Mononuclear cell (primary cell): ENCODE data around the gene SUGP1. TPM values are rescaled to one million over a fixed set of nuclear protein-coding genes. Genes with fewer than 3 reads are reported as not detected.

ENCODE experiments used
- H3K27me3 ChIP-seq: 2 replicates; pipeline ENCODE4 v1.6.0; 2011; ENCODE audit warnings: low read length, control low read depth; ENCODE audit not compliant: insufficient read depth
- H3K4me1 ChIP-seq: 2 replicates; pipeline ENCODE4 v1.5.1; 2011; ENCODE audit warnings: mild to moderate bottlenecking, low read length, control low read depth; ENCODE audit not compliant: insufficient read depth
- H3K4me3 ChIP-seq: 2 replicates; pipeline ENCODE4 v1.5.1; 2011; ENCODE audit warnings: mild to moderate bottlenecking, low read length, moderate library complexity
- H3K9me3 ChIP-seq: 2 replicates; pipeline ENCODE4 v1.5.1; 2011; ENCODE audit warnings: low read depth, mild to moderate bottlenecking, control low read depth, low read length
- total RNA-seq: library from RNA; depleted of rRNA; stranded (reverse); fragments of >200 nt; gene quantifications from one replicate; pipeline ENCODE4 v1.2.3, GENCODE V29; 2012

SUGP1 gene
- total RNA-seq, 1 donor, result 23.5 TPM

DNA sequence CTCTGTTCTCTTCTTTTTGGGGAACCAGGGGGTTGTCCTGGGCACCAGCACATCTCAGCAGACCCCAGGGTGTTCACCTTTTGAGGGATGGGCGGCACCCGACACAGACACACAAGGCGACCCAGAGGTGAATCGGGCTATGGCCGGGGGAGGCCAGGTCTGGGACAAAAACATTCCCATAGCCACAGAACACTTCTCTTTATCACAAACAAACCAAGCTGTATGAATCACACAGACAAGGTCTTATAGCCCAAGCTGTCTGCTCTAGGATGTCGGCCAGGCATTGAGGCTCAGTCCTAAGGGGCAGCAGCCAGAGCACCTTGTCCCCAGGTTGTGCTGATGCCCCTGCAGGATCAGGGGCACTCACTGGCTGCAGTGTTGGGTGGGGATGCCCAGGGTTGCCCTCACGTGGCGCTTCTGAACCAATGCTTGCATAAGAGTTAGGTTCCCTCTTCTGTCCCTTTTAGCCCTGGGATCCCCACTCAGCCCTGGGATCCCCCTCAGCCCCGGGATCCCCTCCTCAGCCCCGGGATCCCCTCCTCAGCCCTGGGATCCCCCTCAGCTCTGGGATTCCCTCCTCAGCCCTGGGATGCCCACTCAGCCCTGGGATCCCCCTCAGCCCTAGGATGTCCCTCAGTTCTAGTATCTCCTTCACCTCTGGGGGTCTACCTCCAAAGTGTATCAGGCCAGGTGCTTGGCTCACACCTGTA, 27.2 kb upstream of the SUGP1 start:
- Histone ChIP-seq H3K27me3 (no peaks in the 10 kb centered on the region), H3K4me3 (no peak overlapping the region), H3K4me1 (no peaks in the 10 kb centered on the region), H3K9me3 (no peaks in the 10 kb centered on the region)

DNA sequence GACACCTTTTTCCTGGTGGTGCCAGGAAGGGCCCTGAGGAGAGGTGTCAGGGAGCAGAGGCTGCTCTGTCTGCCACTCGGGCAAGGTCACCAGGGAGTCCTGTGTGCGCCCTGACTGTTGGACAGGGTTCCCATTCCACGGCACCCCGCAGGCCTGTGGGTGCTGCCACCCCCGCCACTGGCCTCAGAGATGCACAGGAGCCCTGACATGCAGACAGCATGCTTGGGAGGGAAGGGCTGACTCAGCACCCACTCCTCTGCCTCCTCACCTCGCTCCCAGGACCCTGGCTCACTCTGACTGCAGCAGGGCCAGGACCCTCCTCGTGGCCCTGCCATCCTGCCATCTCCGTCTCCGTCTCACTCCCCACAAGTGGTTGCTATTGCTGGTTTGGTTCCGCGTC, 25.7 kb upstream of the SUGP1 start:
- H3K9me3 ChIP-seq, result no peaks in the 10 kb centered on the region
- H3K27me3 ChIP-seq, result no peaks in the 10 kb centered on the region
- H3K4me3 ChIP-seq, result no peak overlapping the region
- no peaks in the 10 kb centered on the region for H3K4me1 ChIP-seq

- H3K4me3 ChIP-seq, result no peak overlapping the region
- H3K27me3 ChIP-seq, result no peaks in the 10 kb centered on the region
- H3K4me1 ChIP-seq, result no peaks in the 10 kb centered on the region
- H3K9me3 ChIP-seq, result no peaks in the 10 kb centered on the region
Measured at GRCh38 chr19:19345232-19345631, 24.9 kb upstream of the SUGP1 start.

DNA sequence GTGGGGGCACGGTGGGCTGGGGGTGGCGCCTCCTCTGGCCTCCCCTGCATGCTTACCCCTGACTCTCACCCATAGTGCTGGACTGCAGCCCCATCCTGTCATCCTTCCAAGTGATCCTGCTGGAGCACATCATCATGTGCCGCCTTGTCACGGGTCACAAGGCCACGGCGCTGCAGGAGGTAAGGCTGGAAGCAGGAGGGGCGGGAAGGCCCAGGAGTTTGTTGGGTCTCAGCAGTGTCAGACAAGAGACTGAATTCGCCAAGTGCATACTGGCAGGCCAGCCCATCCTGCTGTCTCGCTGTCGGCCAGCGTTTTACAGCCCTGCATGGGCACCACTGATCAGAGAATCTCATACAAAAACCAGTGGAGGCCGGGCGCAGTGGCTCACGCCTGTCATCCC, 23.5 kb upstream of the SUGP1 start:
- H3K4me3 ChIP-seq, result no peak overlapping the region
- no peaks in the 10 kb centered on the region for H3K27me3 ChIP-seq
- H3K9me3 ChIP-seq, result no peaks in the 10 kb centered on the region
- H3K4me1 ChIP-seq, result no peaks in the 10 kb centered on the region

- no peaks in the 10 kb centered on the region for H3K27me3 ChIP-seq
- no peaks in the 10 kb centered on the region for H3K9me3 ChIP-seq
- H3K4me3 ChIP-seq, result no peak overlapping the region
- no peaks in the 10 kb centered on the region for H3K4me1 ChIP-seq
Measured at GRCh38 chr19:19343016-19343362, 22.7 kb upstream of the SUGP1 start.

- H3K27me3 ChIP-seq, result no peaks in the 10 kb centered on the region
- no peaks in the 10 kb centered on the region for H3K9me3 ChIP-seq
- no peak overlapping the region for H3K4me3 ChIP-seq
- H3K4me1 ChIP-seq, result no peaks in the 10 kb centered on the region
Measured at GRCh38 chr19:19342086-19343015, 22.0 kb upstream of the SUGP1 start.

- Histone ChIP-seq H3K9me3 (no peaks in the 10 kb centered on the region), H3K4me3 (no peak overlapping the region), H3K4me1 (no peaks in the 10 kb centered on the region), H3K27me3 (no peaks in the 10 kb centered on the region)
Measured at GRCh38 chr19:19341026-19341425, 20.7 kb upstream of the SUGP1 start.

- Histone ChIP-seq H3K4me1 (no peaks in the 10 kb centered on the region), H3K4me3 (no peak overlapping the region), H3K9me3 (no peaks in the 10 kb centered on the region), H3K27me3 (no peaks in the 10 kb centered on the region)
Measured at GRCh38 chr19:19338082-19338481, 17.8 kb upstream of the SUGP1 start.

DNA sequence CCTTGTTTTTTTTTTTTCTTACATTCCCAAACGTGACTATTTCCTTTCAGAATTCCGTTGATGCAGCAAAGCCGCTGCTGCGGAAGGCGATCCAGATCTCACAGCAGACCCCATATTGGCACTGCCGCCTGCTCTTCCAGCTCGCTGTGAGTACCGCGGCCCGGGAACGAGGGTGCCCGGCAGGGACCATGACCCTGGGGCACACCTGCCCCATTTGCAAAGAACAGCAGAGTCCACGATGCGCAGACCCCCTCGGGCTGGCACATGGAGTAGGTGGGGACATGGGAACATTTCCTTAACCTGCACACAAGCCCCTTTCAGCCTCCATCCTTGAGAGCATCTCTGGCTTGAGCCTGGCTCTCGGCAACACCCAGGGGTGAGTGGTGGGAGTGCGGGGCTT, 16.8 kb upstream of the SUGP1 start:
- Histone ChIP-seq H3K4me3 (no peak overlapping the region), H3K27me3 (no peaks in the 10 kb centered on the region), H3K9me3 (no peaks in the 10 kb centered on the region), H3K4me1 (no peaks in the 10 kb centered on the region)

- H3K4me3 ChIP-seq, result no peak overlapping the region
- no peaks in the 10 kb centered on the region for H3K9me3 ChIP-seq
- H3K27me3 ChIP-seq, result no peaks in the 10 kb centered on the region
- H3K4me1 ChIP-seq, result no peaks in the 10 kb centered on the region
Measured at GRCh38 chr19:19336597-19336996, 16.3 kb upstream of the SUGP1 start.

DNA sequence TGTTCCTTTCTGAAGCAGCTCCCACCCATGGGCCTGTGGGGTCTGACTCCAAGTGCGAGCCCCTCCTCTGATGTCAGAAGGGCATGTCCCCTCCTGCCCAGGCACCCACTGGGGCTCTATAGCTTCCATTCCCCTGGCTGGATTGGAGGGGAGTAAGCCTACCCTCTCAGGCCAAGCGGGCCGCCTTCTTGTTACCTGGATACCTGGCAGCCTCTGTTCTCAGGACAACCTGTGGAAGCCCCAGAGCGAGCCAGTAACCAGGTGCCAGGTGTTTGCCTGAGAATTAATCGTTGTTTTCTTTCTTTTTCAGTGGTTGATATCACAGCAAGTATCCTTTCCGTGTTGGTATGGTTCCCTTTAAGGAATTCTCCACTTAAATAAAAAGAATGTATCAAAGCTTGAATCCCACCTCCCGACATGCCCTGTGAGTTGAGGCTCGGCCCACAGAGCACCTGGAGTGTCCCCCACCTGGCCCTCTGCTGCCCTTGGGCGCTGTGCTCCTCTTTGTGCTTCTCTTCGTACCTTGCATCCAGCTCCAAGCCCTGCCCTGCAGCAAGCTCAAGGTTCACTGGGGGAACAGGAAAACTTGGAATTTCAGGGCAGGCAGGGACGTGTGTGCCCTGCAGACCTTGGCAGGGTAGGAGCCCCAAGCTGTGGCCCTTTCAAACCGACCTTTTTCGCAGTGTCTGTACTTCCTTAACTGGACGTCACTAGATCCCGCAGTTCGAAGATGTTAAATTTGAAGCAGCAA, 15.3 kb upstream of the SUGP1 start:
- no peaks in the 10 kb centered on the region for H3K9me3 ChIP-seq
- no peak overlapping the region for H3K4me3 ChIP-seq
- H3K4me1 ChIP-seq, result no peaks in the 10 kb centered on the region
- no peaks in the 10 kb centered on the region for H3K27me3 ChIP-seq

- H3K9me3 ChIP-seq, result no peaks in the 10 kb centered on the region
- peaks cover 1% of the 10 kb centered on the region for H3K4me1 ChIP-seq
- H3K4me3 ChIP-seq, result no peak overlapping the region
- no peaks in the 10 kb centered on the region for H3K27me3 ChIP-seq
Measured at GRCh38 chr19:19334989-19335344, 14.7 kb upstream of the SUGP1 start.

DNA sequence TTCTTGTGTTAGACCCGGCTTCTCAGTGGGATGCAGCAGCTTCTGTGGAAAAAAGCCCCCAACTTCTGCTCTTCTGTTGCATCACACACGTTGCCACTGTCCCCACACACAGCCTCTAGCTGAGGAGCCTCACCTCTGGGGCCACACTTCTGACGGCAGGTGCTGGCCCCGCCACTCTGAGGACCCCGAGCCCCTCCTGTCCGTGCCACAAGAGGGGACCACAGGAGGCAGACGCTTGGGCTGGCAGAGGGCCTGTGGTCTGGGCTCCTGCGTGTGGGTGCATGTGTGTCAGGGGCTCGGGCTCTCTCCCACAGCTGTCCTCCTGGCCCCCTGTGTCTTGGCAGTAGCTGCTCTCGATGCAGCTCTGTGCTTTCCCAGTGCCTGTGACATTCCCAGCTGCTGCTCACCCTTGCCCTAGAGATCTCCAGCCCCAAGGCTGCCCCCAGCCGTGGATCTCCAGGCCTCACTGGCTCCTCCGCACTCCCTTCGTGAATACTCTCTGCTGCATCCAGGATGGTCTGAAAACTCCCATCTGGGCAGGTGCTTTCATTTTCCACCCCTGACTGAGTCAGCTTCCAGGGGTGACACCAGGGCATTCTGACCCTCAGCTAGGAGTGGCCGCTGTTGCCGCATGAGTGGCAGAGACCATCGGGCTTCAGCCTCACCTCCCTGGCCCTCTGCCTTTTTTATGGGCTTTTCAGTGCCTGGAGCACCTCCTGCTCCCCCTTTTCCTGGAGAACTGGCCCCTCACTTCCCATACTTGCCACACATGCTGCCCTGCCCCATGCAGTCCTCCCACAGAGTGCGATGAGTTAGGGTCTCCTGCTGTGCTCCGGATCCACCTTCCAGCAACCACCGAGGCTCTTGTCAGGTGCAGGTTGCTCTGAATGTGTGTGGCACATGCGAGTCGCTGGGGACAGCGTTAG, 14.0 kb upstream of the SUGP1 start:
- peaks cover 8% of the 10 kb centered on the region for H3K4me1 ChIP-seq
- H3K9me3 ChIP-seq, result no peaks in the 10 kb centered on the region
- no peak overlapping the region for H3K4me3 ChIP-seq
- no peaks in the 10 kb centered on the region for H3K27me3 ChIP-seq

DNA sequence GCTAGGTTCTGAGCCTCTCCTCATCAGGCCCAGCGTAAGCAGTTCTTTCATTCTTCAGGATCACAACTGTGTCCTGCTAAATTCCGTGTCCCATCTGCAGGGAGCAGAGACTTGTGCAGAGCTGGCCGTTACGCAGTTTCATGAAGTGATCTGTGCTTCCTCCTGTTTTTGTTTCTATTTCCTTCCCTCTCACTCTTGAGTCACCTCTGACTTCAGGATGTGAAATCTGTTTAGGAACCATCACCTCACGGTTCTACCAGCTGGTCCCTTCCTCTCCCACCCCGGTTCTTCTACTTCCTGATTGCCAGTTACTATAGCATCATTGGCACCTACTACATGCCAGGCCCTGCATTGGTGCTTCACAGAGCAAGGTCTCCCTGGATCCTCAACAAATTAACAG, 8.8 kb upstream of the SUGP1 start:
- H3K9me3 ChIP-seq, result no peaks in the 10 kb centered on the region
- no peaks in the 10 kb centered on the region for H3K27me3 ChIP-seq
- H3K4me1 ChIP-seq, result peaks cover 37% of the 10 kb centered on the region
- no peak overlapping the region for H3K4me3 ChIP-seq
